K562 (cell line): ENCODE data around the gene PROM2. TPM values are rescaled to one million over a fixed set of nuclear protein-coding genes. Genes with fewer than 3 reads are reported as not detected.

Experiments used
- CHD1 ChIP-seq: fragments of 200-600 bp; sonication (generic); IDR thresholded peaks from one replicate; pipeline ENCODE4 v1.6.1; 2012; ENCODE audit warnings: mild to moderate bottlenecking, moderate library complexity, low read length, inconsistent platforms
- HEY1 ChIP-seq: fragments of 250-450 bp; sonication (Bioruptor Pico); IDR thresholded peaks from 2 replicates; pipeline ENCODE4 v1.5.0; 2020; ENCODE audit warnings: mild to moderate bottlenecking, moderate library complexity, borderline replicate concordance
- LARP7 ChIP-seq: fragments of 450-650 bp; IDR thresholded peaks from 2 replicates; pipeline ENCODE4 v1.6.1; 2016
- NCOA4 ChIP-seq: fragments of 450-650 bp; IDR thresholded peaks from 2 replicates; pipeline ENCODE4 v1.6.1; 2018; ENCODE audit warnings: mild to moderate bottlenecking; ENCODE audit not compliant: partially characterized antibody
- ZBTB8A ChIP-seq: fragments of 450-650 bp; IDR thresholded peaks from 2 replicates; pipeline ENCODE4 v1.6.1; 2018; ENCODE audit warnings: mild to moderate bottlenecking, moderate library complexity; ENCODE audit not compliant: partially characterized antibody
- ZNF263 ChIP-seq: sonication (generic); formaldehyde crosslinking; IDR thresholded peaks from 2 replicates; pipeline ENCODE4 v1.8.0; 2022; ENCODE audit warnings: mild to moderate bottlenecking, missing genetic modification reagents, borderline replicate concordance
- polyA plus RNA-seq, 8 experiments: library from polyadenylated mRNA; depleted of rRNA in 4 of 8; stranded (reverse) in 5 of 8; unstranded in 3 of 8; fragments of >200 nt; fragmentation: Nextera tagmentation in 2 of 8; fragmentation: Illumina TruSeq in 1 of 8; extraction: Ambion mirVana in 2 of 8; extraction: Trizol in 1 of 8; gene quantifications; 2 replicates each; pipeline versions ENCODE4 v1.2.1 to v1.2.3, GENCODE V29; 2011 to 2014; ENCODE audit warnings: inconsistent platforms in 1 of 8, missing spikeins in 1 of 8
- total RNA-seq, 7 experiments: library from RNA; depleted of rRNA in 6 of 7; stranded (reverse); fragments of >200 nt in 6 of 7; fragmentation: Illumina TruSeq in 2 of 7; extraction: Trizol in 2 of 7; gene quantifications; 2 replicates each; pipeline versions ENCODE4 v1.2.1 to v1.2.3, GENCODE V29; 2011 to 2021; ENCODE audit warnings: low replicate concordance in 1 of 7
- TF ChIP-seq, protein P1 (sequence below): fragments of 250-450 bp; sonication (Bioruptor Pico); IDR thresholded peaks from 2 replicates; pipeline ENCODE4 v1.6.1; 2021; ENCODE audit warnings: mild to moderate bottlenecking
- TF ChIP-seq, protein P2 (sequence below): sonication (generic); formaldehyde crosslinking; IDR thresholded peaks from 2 replicates; pipeline ENCODE4 v1.9.0; 2022; ENCODE audit warnings: mild to moderate bottlenecking, missing genetic modification reagents
- TF ChIP-seq, protein P3 (sequence below), 2 experiments: fragments of 450-650 bp in 1 of 2; sonication (generic) in 1 of 2; formaldehyde crosslinking in 1 of 2; IDR thresholded peaks; 2 replicates each; pipeline versions ENCODE4 v1.7.1 to v1.9.0; 2016 to 2022; ENCODE audit warnings: inconsistent platforms in 1 of 2, mild to moderate bottlenecking in 1 of 2, missing genetic modification reagents in 1 of 2
- TF ChIP-seq, protein P4 (sequence below): IDR thresholded peaks from 2 replicates; pipeline ENCODE4 v1.6.1; 2016; ENCODE audit warnings: missing genetic modification characterization, missing compliant biosample characterization
- TF ChIP-seq, protein P5 (sequence below): fragments of 250-450 bp; sonication (Bioruptor Pico); IDR thresholded peaks from 2 replicates; pipeline ENCODE4 v1.5.0; 2021; ENCODE audit warnings: mild to moderate bottlenecking, borderline replicate concordance

PROM2 gene
- total and polyA plus RNA-seq, 9 of the 15 experiments (the other 6 are each of a cell fraction or from before 2014, with no cell fraction given): not detected

DNA sequence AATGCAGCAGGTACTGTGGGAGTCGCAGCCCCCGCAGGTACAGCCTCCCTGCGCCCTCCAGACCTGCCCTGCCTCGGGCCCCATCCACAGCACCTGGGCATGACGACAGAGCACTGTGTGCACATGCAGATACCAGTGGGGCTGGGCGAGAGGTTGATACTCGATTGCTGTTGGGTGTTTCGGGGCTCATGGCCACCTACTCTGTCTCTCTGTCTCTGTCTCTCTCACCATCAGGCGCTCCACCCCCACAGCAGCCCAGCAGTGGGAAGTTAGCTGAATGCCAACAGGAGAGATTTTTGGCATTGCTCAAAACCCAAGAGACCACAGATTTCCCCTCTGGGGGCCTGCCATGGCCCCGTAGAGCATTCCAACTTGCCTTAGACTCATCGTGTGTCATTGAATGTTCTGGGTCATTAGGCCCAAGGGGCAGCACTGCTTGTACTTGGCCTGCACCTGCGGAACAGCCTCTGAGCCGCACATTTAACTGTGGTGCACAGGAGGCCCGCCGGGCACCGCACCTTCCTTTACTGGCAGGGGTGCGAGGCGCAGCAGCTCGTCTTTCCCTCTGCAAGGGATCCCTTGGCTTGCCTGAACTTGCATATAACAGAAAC is 41.7 kb downstream of the PROM2 start (continued):
- TF ChIP-seq, protein P1, sequence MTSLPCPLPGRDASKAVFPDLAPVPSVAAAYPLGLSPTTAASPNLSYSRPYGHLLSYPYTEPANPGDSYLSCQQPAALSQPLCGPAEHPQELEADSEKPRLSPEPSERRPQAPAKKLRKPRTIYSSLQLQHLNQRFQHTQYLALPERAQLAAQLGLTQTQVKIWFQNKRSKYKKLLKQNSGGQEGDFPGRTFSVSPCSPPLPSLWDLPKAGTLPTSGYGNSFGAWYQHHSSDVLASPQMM (CRISPR knock-in tag): no peak
- TF ChIP-seq, protein P2, sequence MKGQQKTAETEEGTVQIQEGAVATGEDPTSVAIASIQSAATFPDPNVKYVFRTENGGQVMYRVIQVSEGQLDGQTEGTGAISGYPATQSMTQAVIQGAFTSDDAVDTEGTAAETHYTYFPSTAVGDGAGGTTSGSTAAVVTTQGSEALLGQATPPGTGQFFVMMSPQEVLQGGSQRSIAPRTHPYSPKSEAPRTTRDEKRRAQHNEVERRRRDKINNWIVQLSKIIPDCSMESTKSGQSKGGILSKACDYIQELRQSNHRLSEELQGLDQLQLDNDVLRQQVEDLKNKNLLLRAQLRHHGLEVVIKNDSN (CRISPR knock-in tag): no peak
- TF ChIP-seq, protein P3, sequence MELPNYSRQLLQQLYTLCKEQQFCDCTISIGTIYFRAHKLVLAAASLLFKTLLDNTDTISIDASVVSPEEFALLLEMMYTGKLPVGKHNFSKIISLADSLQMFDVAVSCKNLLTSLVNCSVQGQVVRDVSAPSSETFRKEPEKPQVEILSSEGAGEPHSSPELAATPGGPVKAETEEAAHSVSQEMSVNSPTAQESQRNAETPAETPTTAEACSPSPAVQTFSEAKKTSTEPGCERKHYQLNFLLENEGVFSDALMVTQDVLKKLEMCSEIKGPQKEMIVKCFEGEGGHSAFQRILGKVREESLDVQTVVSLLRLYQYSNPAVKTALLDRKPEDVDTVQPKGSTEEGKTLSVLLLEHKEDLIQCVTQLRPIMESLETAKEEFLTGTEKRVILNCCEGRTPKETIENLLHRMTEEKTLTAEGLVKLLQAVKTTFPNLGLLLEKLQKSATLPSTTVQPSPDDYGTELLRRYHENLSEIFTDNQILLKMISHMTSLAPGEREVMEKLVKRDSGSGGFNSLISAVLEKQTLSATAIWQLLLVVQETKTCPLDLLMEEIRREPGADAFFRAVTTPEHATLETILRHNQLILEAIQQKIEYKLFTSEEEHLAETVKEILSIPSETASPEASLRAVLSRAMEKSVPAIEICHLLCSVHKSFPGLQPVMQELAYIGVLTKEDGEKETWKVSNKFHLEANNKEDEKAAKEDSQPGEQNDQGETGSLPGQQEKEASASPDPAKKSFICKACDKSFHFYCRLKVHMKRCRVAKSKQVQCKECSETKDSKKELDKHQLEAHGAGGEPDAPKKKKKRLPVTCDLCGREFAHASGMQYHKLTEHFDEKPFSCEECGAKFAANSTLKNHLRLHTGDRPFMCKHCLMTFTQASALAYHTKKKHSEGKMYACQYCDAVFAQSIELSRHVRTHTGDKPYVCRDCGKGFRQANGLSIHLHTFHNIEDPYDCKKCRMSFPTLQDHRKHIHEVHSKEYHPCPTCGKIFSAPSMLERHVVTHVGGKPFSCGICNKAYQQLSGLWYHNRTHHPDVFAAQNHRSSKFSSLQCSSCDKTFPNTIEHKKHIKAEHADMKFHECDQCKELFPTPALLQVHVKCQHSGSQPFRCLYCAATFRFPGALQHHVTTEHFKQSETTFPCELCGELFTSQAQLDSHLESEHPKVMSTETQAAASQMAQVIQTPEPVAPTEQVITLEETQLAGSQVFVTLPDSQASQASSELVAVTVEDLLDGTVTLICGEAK (IDR thresholded peaks at IDR 0.05): no peak
- TF ChIP-seq, protein P3 (CRISPR knock-in tag; IDR thresholded peaks at IDR 0.05): no peak
- TF ChIP-seq NCOA4: no peak
- TF ChIP-seq, protein P4, sequence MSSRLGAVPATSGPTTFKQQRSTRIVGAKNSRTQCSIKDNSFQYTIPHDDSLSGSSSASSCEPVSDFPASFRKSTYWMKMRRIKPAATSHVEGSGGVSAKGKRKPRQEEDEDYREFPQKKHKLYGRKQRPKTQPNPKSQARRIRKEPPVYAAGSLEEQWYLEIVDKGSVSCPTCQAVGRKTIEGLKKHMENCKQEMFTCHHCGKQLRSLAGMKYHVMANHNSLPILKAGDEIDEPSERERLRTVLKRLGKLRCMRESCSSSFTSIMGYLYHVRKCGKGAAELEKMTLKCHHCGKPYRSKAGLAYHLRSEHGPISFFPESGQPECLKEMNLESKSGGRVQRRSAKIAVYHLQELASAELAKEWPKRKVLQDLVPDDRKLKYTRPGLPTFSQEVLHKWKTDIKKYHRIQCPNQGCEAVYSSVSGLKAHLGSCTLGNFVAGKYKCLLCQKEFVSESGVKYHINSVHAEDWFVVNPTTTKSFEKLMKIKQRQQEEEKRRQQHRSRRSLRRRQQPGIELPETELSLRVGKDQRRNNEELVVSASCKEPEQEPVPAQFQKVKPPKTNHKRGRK: no peak
- no peak for TF ChIP-seq LARP7
- TF ChIP-seq, protein P5, sequence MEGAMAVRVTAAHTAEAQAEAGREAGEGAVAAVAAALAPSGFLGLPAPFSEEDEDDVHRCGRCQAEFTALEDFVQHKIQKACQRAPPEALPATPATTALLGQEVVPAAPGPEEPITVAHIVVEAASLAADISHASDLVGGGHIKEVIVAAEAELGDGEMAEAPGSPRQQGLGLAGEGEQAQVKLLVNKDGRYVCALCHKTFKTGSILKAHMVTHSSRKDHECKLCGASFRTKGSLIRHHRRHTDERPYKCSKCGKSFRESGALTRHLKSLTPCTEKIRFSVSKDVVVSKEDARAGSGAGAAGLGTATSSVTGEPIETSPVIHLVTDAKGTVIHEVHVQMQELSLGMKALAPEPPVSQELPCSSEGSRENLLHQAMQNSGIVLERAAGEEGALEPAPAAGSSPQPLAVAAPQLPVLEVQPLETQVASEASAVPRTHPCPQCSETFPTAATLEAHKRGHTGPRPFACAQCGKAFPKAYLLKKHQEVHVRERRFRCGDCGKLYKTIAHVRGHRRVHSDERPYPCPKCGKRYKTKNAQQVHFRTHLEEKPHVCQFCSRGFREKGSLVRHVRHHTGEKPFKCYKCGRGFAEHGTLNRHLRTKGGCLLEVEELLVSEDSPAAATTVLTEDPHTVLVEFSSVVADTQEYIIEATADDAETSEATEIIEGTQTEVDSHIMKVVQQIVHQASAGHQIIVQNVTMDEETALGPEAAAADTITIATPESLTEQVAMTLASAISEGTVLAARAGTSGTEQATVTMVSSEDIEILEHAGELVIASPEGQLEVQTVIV (CRISPR knock-in tag): no peak
- no peak for TF ChIP-seq CHD1
- TF ChIP-seq ZNF263 (CRISPR knock-in tag): no peak
- no peak for TF ChIP-seq ZBTB8A
- TF ChIP-seq HEY1 (CRISPR knock-in tag): no peak
- TF ChIP-seq, all 486 proteins: peak for 0
